Measurements from ENCODE around the gene SMARCA2. TPM values are rescaled to one million over a fixed set of nuclear protein-coding genes. Genes with fewer than 3 reads are reported as not detected.

Gene SMARCA2
- polyA plus RNA-seq, 10 donors, result 89.7 to 134 (median 105) TPM

- DNase-seq, result peak in 2 of 3 donors; percentile 25 to 71
Measured at GRCh38 chr9:2013743-2014475, 1.2 kb upstream of the SMARCA2 start.

- peak in 2 of 3 donors; percentile 65 to 88 for DNase-seq
Measured at GRCh38 chr9:2015581-2016407, 647 bp downstream of the SMARCA2 start.

- DNase-seq, result peak; percentile 75 to 94 (median 88)
Measured at GRCh38 chr9:2016408-2017330, 1.5 kb downstream of the SMARCA2 start.

- DNase-seq, result peak; percentile 67 to 96 (median 87)
Measured at GRCh38 chr9:2017331-2018161, 2.4 kb downstream of the SMARCA2 start.

- no peak for DNase-seq
Measured at GRCh38 chr9:2018162-2018643, 3.1 kb downstream of the SMARCA2 start.

GRCh38 chr9:2018764-2019558 lies 3.8 kb downstream of the SMARCA2 start:
- no peak for DNase-seq

DNA sequence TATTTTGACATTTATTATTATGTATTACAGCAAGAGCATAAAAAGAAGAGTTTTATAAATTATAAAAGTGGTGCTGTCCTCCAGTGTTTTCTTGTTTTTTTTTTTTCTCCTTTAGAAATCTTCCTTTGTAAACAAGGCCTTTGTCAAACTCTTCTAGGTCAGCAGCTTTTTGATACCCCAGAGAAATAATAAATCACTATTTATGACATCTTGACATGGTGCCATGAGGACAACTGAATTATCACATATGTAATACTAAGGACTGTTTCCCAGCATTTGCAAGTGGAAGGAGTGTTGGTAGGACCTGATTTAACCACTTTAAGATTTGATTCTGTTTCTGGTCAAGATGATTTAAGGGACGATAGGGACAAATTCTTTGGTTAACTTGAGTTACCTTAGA lies 4.6 kb downstream of the SMARCA2 start:
- DNase-seq, result no peak

DNA sequence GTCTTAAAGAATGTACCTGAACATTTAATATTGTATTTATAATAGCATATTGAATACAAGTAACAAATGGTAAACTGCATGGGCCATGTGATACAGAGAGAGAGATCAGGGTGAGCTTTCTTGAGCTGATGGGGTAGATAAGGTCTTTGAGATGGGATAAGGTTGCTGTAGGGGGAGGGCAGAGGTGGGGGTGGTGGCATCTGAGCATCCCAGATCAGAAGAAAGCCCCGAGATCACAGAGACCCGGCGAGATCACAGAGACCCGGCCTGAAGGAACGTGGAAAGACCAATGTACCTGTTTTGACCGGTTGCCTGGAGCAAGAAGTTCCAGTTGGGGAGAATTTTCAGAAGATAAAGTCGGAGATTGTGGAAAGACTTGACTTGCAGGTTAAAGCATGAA lies 6.6 kb downstream of the SMARCA2 start:
- DNase-seq, result no peak

GRCh38 chr9:2022560-2022959 lies 7.4 kb downstream of the SMARCA2 start:
- no peak for DNase-seq

DNA sequence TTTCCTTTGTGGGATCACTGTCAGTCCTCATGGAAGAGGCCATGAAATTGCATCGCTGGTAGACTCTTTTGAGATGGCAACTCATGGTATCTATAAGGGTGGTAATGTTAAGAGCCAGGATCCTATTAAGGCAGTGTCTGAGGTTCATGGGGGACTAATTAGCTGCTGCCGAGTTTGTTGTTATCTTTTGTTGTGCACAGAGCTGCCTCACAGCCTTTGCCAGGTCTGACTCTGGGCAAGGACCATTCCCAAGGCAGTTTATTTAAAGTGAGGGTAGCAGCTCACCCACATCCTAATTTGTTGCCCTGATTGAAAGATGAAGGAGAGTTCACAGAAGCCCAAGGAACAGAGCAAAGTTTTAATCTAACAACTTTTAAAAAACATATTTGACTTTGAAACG lies 7.9 kb downstream of the SMARCA2 start:
- DNase-seq, result no peak

- DNase-seq, result no peak
Measured at GRCh38 chr9:2023532-2023931, 8.4 kb downstream of the SMARCA2 start.

DNA sequence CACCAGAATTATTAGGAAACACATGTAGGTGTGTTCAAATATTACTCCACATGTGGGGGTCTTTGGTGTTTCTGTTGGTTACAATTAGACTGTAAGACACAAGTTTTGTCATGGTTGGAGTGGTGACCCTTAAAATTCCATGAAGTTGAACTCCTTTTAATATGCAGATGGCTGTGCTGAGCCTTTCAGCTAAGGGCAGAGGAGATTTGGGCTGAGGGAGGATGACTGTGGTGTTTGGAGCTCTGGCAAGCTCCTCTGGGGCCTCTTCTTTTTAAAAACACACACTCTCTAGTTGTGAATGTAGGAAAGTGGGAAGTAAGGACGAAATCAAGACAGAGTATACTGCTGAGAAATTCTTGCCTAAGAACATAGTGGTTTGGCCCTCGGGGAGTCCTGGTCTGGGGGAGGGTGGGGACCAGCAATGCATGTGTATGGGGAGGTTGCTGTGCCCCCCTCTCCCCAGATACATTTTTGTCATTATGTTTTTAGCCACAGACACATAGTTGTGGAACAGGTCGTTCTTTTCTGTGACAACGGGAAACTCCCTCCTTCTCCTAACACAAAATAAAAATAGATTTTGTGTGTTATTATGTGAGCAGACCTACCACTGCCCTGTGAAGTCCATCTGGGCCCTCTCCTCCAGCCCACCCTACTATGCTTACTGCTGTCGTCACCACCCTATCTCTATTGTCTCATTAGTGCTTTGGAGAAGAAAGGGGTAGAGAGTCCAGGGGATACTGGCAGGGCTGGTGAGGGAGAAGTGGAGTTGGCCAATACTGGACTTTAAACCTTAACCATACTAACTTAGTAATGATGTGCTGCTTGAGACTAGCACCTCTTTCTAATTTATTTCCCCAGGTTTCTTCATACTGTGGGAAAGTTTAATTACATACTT lies 10.0 kb downstream of the SMARCA2 start:
- DNase-seq, result no peak

DNA sequence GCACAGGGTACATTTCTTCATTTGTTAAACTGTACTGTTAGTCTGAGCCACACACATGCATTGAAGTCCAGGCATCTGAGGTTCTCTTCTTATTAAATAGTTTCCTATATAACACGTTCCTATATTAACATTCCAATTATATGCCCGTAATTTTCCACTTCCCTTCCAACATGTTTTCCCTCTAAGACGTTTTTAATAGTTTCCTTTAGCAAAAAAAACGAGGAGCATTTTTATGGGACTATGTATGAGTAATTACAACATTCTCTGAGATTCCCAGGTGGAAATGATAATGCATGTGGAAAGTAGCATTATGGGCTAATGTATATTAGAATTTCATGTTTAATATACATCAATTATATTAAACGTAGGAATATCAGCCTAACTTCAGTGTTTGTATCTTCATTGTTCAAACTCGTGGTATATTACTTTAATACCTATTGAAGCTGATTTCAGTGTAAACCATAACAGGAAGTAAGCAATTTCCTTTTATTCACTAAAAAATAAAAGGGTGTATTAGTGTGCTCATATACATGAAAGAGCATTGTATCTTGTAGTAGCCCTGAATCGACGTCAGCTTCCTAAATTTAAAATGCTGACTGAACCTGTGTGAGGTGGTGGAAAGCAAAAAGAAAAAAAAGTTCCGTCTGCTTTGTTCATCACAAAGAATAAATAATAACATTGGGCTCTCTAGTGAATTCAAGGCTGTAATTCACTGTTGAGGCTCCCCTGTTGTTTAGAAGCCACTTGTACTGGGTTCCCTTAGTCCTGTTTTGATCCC lies 11.3 kb downstream of the SMARCA2 start:
- peak in 1 of 3 donors; percentile 34 for DNase-seq

GRCh38 chr9:2027543-2028160 lies 12.5 kb downstream of the SMARCA2 start:
- no peak for DNase-seq

DNA sequence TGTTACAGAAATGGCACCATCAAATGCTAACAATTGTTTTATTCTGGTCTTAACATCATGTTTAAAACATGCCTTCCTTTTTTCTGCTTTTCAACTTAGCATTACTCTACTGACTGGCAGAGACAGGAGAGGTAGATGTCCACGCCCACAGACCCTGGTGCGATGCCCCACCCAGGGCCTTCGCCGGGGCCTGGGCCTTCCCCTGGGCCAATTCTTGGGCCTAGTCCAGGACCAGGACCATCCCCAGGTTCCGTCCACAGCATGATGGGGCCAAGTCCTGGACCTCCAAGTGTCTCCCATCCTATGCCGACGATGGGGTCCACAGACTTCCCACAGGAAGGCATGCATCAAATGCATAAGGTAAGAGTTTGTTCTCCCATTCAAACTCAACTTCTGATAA lies 13.7 kb downstream of the SMARCA2 start:
- no peak for DNase-seq

GRCh38 chr9:2029666-2030170 lies 14.6 kb downstream of the SMARCA2 start:
- peak in 1 of 3 donors; percentile 42 for DNase-seq

- DNase-seq, result peak in 1 of 3 donors; percentile 29
Measured at GRCh38 chr9:2032234-2032633, 17.1 kb downstream of the SMARCA2 start.

Data from muscle of back (tissue), 11 donors.